Loucy (cell line): ENCODE results near the gene FASTKD3.

Source experiments
- H2AFZ ChIP-seq: fragments of 200-600 bp; sonication (generic); 2 replicates; pipeline ENCODE4 v1.6.0; 2016; ENCODE audit warnings: antibody characterized with exemption, mild to moderate bottlenecking, low read length, moderate library complexity
- H3F3A ChIP-seq: fragments of 200-600 bp; 2 replicates; pipeline ENCODE4 v1.6.0; 2016; ENCODE audit warnings: antibody characterized with exemption, low read depth, mild to moderate bottlenecking
- H3K27me3 ChIP-seq: fragments of 200-600 bp; sonication (generic); 2 replicates; pipeline ENCODE4 v1.6.1; 2014; ENCODE audit warnings: low read length, mild to moderate bottlenecking; ENCODE audit not compliant: insufficient read depth, poor library complexity, severe bottlenecking
- H3K36me3 ChIP-seq: fragments of 200-600 bp; sonication (generic); 2 replicates; pipeline ENCODE4 v1.6.1; 2016; ENCODE audit warnings: low read length; ENCODE audit not compliant: insufficient read depth
- H3K4me1 ChIP-seq: fragments of 200-600 bp; sonication (generic); 2 replicates; pipeline ENCODE4 v1.5.1; 2014; ENCODE audit warnings: low read length, mild to moderate bottlenecking; ENCODE audit not compliant: insufficient read depth, poor library complexity, severe bottlenecking
- H3K4me2 ChIP-seq: fragments of 200-600 bp; sonication (generic); 2 replicates; pipeline ENCODE4 v1.6.0; 2014; ENCODE audit warnings: antibody characterized with exemption, low read length, low read depth, mild to moderate bottlenecking; ENCODE audit not compliant: poor library complexity, severe bottlenecking
- H3K4me3 ChIP-seq: fragments of 200-600 bp; sonication (generic); 2 replicates; pipeline ENCODE4 v1.5.1; 2014; ENCODE audit warnings: low read length, mild to moderate bottlenecking, mixed read lengths; ENCODE audit not compliant: poor library complexity, severe bottlenecking
- H3K79me2 ChIP-seq: fragments of 200-600 bp; sonication (generic); 2 replicates; pipeline ENCODE4 v1.6.1; 2014; ENCODE audit warnings: low read length; ENCODE audit not compliant: insufficient read depth
- H3K9ac ChIP-seq: fragments of 200-600 bp; sonication (generic); 2 replicates; pipeline ENCODE4 v1.6.0; 2014; ENCODE audit warnings: mild to moderate bottlenecking, low read depth, low read length, moderate library complexity; ENCODE audit not compliant: poor library complexity, severe bottlenecking
- H3K9me2 ChIP-seq: fragments of 200-600 bp; sonication (generic); replicated peaks from 2 replicates; pipeline ENCODE4 v1.6.1; 2016; ENCODE audit warnings: low read depth, low read length, mixed read lengths
- H3K9me3 ChIP-seq: fragments of 200-600 bp; sonication (generic); 2 replicates; pipeline ENCODE4 v1.6.1; 2014; ENCODE audit warnings: mild to moderate bottlenecking, antibody characterized with exemption, low read length, low read depth; ENCODE audit not compliant: insufficient read depth
- H4K20me1 ChIP-seq: fragments of 200-600 bp; sonication (generic); 2 replicates; pipeline ENCODE4 v1.6.0; 2014; ENCODE audit warnings: antibody characterized with exemption, low read length, mild to moderate bottlenecking; ENCODE audit not compliant: insufficient read depth, poor library complexity, severe bottlenecking
- CTCF ChIP-seq: fragments of 200-600 bp; sonication (generic); conservative IDR thresholded peaks from 2 replicates; pipeline ENCODE4 v1.5.1; 2014; ENCODE audit warnings: mild to moderate bottlenecking, antibody characterized with exemption, low read length
- EZH2phosphoT487 ChIP-seq: fragments of 200-600 bp; IDR thresholded peaks from 2 replicates; pipeline ENCODE4 v1.6.1; 2018; ENCODE audit warnings: antibody characterized with exemption, mild to moderate bottlenecking, moderate library complexity, borderline replicate concordance

FASTKD3 gene

GRCh38 chr5:7897014-7897600, 28.3 kb upstream of the FASTKD3 start:
- Histone ChIP-seq H3K4me1 (no peaks in the 10 kb centered on the region), H3K9me2 (no peaks in the 10 kb centered on the region), H3K27me3 (no peaks in the 10 kb centered on the region), H3K36me3 (peaks cover 92% of the 10 kb centered on the region), H4K20me1 (no peaks in the 10 kb centered on the region), H3K9ac (no peak overlapping the region), H2AFZ (no peak overlapping the region), H3K4me3 (no peak overlapping the region), H3K79me2 (no peaks in the 10 kb centered on the region), H3K4me2 (no peak overlapping the region), H3K9me3 (no peaks in the 10 kb centered on the region), H3F3A (no peaks in the 10 kb centered on the region)
- TF ChIP-seq CTCF (peak; percentile 60), EZH2phosphoT487 (no peak)

- H3K4me1 ChIP-seq: no peaks in the 10 kb centered on the region
- peaks cover 86% of the 10 kb centered on the region for H3K36me3 ChIP-seq
- no peaks in the 10 kb centered on the region for H4K20me1 ChIP-seq
- no peaks in the 10 kb centered on the region for H3K27me3 ChIP-seq
- no peaks in the 10 kb centered on the region for H3K79me2 ChIP-seq
- H3K4me3 ChIP-seq: no peak overlapping the region
- H3K9ac ChIP-seq: no peak overlapping the region
- no peak overlapping the region for H2AFZ ChIP-seq
- H3K9me2 ChIP-seq: no peaks in the 10 kb centered on the region
- no peaks in the 10 kb centered on the region for H3K9me3 ChIP-seq
- H3K4me2 ChIP-seq: no peak overlapping the region
- H3F3A ChIP-seq: no peaks in the 10 kb centered on the region
- TF ChIP-seq EZH2phosphoT487 (no peak), CTCF (no peak)
Observed at GRCh38 chr5:7894860-7895259, 26.0 kb upstream of the FASTKD3 start.

- H3K36me3 ChIP-seq: peaks cover 86% of the 10 kb centered on the region
- TF ChIP-seq EZH2phosphoT487 (no peak), CTCF (no peak)
- H3K4me2 ChIP-seq: no peak overlapping the region
Observed at GRCh38 chr5:7894439-7894838, 25.6 kb upstream of the FASTKD3 start.

More at GRCh38 chr5:7894439-7894838, 25.6 kb upstream of the FASTKD3 start:
- Histone ChIP-seq H3K9me2 (no peaks in the 10 kb centered on the region), H3K79me2 (no peaks in the 10 kb centered on the region), H3F3A (no peaks in the 10 kb centered on the region), H3K9me3 (no peaks in the 10 kb centered on the region), H3K9ac (no peak overlapping the region), H3K27me3 (no peaks in the 10 kb centered on the region), H3K4me3 (no peak overlapping the region), H2AFZ (no peak overlapping the region), H4K20me1 (no peaks in the 10 kb centered on the region), H3K4me1 (no peaks in the 10 kb centered on the region)
